Measurements from ENCODE around the gene ATG9B. TPM values are rescaled to one million over a fixed set of nuclear protein-coding genes. Genes with fewer than 3 reads are reported as not detected.
A peak's percentile ranks its signal among the peaks of the same experiment; 100 is the strongest.

ATG9B gene
- total RNA-seq, 1 donor from 2014 or later = 0.17 TPM

DNA sequence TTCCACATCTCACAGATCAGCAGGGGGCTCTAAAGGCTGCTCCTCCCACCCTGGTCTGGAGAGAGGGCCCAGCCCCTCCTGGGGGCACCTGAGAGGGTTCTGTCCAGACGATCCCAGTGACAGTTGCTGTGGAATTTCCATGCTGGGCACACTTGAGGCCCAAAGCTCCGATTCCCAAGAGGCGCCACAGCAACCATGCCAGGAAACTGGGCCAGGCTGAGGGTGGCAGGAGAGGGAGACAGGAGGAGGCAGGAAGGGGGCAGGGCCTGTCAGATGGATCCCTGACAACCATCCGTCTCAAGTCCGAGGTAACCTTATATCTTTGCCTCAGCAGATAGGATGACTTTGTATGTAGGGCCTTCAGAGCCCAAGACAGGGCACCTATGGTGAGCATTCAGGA is 37.7 kb downstream of the ATG9B start:
- no peak for ATAC-seq
- TF ChIP-seq, protein P1, sequence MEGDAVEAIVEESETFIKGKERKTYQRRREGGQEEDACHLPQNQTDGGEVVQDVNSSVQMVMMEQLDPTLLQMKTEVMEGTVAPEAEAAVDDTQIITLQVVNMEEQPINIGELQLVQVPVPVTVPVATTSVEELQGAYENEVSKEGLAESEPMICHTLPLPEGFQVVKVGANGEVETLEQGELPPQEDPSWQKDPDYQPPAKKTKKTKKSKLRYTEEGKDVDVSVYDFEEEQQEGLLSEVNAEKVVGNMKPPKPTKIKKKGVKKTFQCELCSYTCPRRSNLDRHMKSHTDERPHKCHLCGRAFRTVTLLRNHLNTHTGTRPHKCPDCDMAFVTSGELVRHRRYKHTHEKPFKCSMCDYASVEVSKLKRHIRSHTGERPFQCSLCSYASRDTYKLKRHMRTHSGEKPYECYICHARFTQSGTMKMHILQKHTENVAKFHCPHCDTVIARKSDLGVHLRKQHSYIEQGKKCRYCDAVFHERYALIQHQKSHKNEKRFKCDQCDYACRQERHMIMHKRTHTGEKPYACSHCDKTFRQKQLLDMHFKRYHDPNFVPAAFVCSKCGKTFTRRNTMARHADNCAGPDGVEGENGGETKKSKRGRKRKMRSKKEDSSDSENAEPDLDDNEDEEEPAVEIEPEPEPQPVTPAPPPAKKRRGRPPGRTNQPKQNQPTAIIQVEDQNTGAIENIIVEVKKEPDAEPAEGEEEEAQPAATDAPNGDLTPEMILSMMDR (IDR thresholded peaks at IDR 0.05) = no peak
- Histone ChIP-seq H3K27ac (no peak overlapping the region), H3K4me1 (peaks cover 13% of the 10 kb centered on the region), H3K9me3 (no peaks in the 10 kb centered on the region), H3K4me3 (no peak overlapping the region), H3K27me3 (no peaks in the 10 kb centered on the region), H3K36me3 (no peaks in the 10 kb centered on the region)
- no peak for DNase-seq
- intact Hi-C loops (cut with DNase I) = loop anchor here (5.0 kb wide), 1 partner anchor 89 kb away; no protein-coding TSS in a partner anchor

DNA sequence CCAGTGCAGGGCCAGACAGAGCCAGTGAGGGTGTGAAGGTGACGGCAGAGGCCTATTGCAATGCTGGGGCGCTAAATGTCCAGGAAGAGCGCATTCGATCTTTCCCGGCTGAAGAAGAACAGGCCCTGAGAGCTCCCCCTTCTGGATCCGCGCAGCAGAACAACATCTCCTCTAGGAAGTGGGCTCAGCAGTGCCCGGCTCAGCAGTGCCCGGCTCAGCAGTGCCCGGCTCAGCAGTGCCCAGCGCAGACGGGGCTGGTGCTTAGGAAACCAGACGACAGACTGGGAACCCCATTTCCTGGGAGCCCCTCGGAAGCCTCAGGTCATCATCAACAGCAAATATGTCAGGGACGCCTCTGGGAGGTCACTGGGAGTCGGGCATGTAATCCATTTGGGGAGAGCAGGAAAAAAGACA is 38.2 kb downstream of the ATG9B start:
- H3K27ac ChIP-seq = no peak overlapping the region
- H3K9me3 ChIP-seq = no peaks in the 10 kb centered on the region
- no peaks in the 10 kb centered on the region for H3K27me3 ChIP-seq
- TF ChIP-seq, protein P1 (IDR thresholded peaks at IDR 0.05) = peak; percentile 66
- intact Hi-C loops (cut with DNase I) = loop anchor here (5.0 kb wide), 1 partner anchor 89 kb away; no protein-coding TSS in a partner anchor
- ATAC-seq = peak; percentile 69
- H3K4me1 ChIP-seq = peaks cover 13% of the 10 kb centered on the region
- H3K4me3 ChIP-seq = no peak overlapping the region
- DNase-seq = no peak
- no peaks in the 10 kb centered on the region for H3K36me3 ChIP-seq

DNA sequence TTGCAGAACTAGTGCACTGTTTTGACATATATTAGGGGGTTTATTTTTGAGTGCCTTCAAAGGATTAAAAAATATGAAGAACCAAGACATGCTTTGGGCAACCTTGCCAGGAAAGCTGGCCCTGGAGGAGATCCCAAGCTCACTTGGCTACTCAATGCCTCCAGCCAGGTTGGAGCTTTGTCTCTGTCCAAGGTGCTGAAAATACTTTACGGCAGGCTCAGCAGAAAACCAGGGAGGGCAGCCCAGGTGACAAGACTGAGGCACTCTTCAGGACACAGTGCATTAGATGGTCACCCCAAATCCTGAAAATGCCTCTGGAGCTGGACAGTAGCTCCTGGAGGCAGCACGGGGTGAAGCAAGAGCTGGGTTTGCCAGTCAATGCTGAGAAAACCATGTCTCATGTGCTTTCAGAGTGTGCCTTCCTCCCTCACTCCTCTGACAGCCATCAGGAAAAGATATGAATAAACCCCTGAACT is 40.4 kb downstream of the ATG9B start:
- TF ChIP-seq, protein P1 (IDR thresholded peaks at IDR 0.05) = no peak
- Histone ChIP-seq H3K9me3 (no peaks in the 10 kb centered on the region), H3K27ac (no peak overlapping the region), H3K36me3 (no peaks in the 10 kb centered on the region), H3K4me1 (peaks cover 7% of the 10 kb centered on the region), H3K4me3 (no peak overlapping the region), H3K27me3 (peaks cover 13% of the 10 kb centered on the region)
- intact Hi-C loops (cut with DNase I) = no loop called here
- no peak for ATAC-seq
- DNase-seq = no peak

DNA sequence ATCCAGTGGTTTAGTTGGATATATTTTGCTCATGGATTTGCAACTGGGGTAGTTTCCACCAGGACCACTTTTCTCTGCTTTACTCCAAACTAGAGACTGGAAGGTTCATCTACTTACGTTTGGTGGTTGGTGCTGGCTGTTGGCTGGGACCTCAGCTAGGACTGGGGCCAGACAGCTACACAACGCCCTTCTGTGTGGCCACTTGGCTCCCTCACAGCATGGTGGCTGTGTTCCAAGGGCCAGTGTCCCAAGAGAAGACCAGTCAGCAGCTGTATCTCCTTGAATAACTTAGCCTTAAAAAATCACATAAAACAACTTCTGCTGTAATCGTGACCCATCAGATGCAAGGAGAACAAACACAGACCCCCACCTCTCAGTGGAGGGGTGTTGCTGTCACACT is 41.9 kb downstream of the ATG9B start:
- Histone ChIP-seq H3K27ac (no peak overlapping the region), H3K36me3 (no peaks in the 10 kb centered on the region), H3K9me3 (no peaks in the 10 kb centered on the region), H3K4me3 (no peak overlapping the region), H3K27me3 (peaks cover 16% of the 10 kb centered on the region), H3K4me1 (no peaks in the 10 kb centered on the region)
- DNase-seq (no peak), ATAC-seq (no peak)
- intact Hi-C loops (cut with DNase I) = no loop called here
- TF ChIP-seq, protein P1 (IDR thresholded peaks at IDR 0.05) = no peak

DNA sequence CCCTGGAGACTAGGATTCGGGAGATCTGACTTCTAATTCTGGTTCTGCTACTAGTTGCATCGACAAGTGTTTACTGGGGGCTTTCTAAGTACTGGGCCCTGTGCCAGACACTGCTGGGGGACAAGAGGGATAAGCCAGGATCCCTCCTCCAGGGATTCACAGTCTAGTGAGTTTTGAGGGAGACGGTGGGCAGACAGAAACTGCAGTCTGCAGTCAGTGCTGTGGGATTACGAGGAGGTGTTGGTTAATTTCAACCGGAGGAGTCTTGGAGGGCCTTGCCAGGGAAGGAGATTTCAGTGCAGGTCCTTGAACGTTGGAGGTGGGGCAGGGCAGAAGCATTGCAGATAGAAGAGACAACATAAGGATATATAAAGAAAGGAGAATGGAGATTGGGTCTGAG is 42.6 kb downstream of the ATG9B start:
- Histone ChIP-seq H3K4me3 (no peak overlapping the region), H3K36me3 (no peaks in the 10 kb centered on the region), H3K27me3 (peaks cover 23% of the 10 kb centered on the region), H3K4me1 (no peaks in the 10 kb centered on the region), H3K9me3 (no peaks in the 10 kb centered on the region), H3K27ac (no peak overlapping the region)
- intact Hi-C loops (cut with DNase I) = no loop called here
- no peak for ATAC-seq
- no peak for DNase-seq
- TF ChIP-seq, protein P1 (IDR thresholded peaks at IDR 0.05) = no peak

DNA sequence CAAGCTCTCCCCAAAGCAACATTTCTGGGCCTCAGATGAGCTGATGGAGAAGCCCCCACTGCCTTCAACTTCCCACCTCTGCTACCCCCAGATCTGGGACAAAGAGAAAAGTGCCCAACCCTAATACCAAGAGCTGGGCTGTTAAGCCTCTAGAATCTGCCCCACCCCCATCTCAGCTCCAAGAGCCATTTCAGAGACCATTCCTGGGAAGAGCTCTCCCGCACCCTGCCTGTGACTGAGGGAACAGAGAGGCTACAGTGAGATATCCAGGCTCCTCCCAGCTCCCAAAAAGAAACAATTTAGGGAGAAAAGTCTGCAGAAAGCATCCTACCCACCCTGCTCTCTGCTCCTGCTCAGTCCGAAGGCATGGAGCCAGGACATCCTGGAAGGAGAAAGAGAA is 43.6 kb downstream of the ATG9B start:
- Histone ChIP-seq H3K9me3 (no peaks in the 10 kb centered on the region), H3K4me1 (peaks cover 2% of the 10 kb centered on the region), H3K27me3 (peaks cover 33% of the 10 kb centered on the region), H3K27ac (no peak overlapping the region), H3K36me3 (no peaks in the 10 kb centered on the region), H3K4me3 (no peak overlapping the region)
- no peak for DNase-seq
- intact Hi-C loops (cut with DNase I) = no loop called here
- TF ChIP-seq, protein P1 (IDR thresholded peaks at IDR 0.05) = no peak
- no peak for ATAC-seq
